Ovary (tissue), 9 donors: ENCODE results near the gene PLAGL2. TPM values are rescaled to one million over a fixed set of nuclear protein-coding genes. Genes with fewer than 3 reads are reported as not detected.
"Not testable (repeated sequence)": the region's sequence is repeated elsewhere in the genome, so short reads cannot be mapped to it uniquely, and the experiment has no call there.

Experiments used
- DNase-seq, 5 donors: peaks; one replicate each; pipeline ENCODE4 v3.0.0-alpha.2; 2019 to 2020
- H3K27ac ChIP-seq, 2 donors: fragments of 200-600 bp; one replicate each; pipeline versions ENCODE4 v1.5.1 to v1.8.0; 2019 to 2022
- H3K27me3 ChIP-seq: fragments of 200-600 bp; one replicate; pipeline ENCODE4 v1.8.0; 2022
- H3K36me3 ChIP-seq: fragments of 200-600 bp; sonication (generic); one replicate; pipeline ENCODE4 v1.5.1; 2019
- H3K4me1 ChIP-seq: one replicate; pipeline ENCODE4 v1.8.1; 2013; ENCODE audit warnings: mild to moderate bottlenecking, moderate library complexity; ENCODE audit not compliant: insufficient read depth
- H3K4me3 ChIP-seq: fragments of 200-600 bp; sonication (generic); one replicate; pipeline ENCODE4 v1.5.1; 2017
- H3K9me3 ChIP-seq, 2 donors: fragments of 200-600 bp in 1 of 2; sonication (generic) in 1 of 2; one replicate each; pipeline versions ENCODE4 v1.5.1 to v1.8.1; 2013 to 2019; ENCODE audit warnings: mild to moderate bottlenecking in 1 of 2, moderate library complexity in 1 of 2
- CTCF ChIP-seq, 3 donors: fragments of 450-650 bp in 2 of 3; fragments of 200-600 bp in 1 of 3; IDR thresholded peaks; one replicate each; pipeline versions ENCODE4 v1.5.1 to v1.8.0; 2016 to 2022; ENCODE audit warnings: antibody characterized with exemption in 3 of 3, mild to moderate bottlenecking in 1 of 3
- EP300 ChIP-seq: sonication (generic); formaldehyde crosslinking; IDR thresholded peaks from one replicate; pipeline ENCODE4 v1.6.1; 2017; ENCODE audit warnings: antibody characterized with exemption
- POLR2A ChIP-seq: fragments of 450-650 bp; IDR thresholded peaks from one replicate; pipeline ENCODE4 v1.6.1; 2017; ENCODE audit warnings: antibody characterized with exemption, mild to moderate bottlenecking, moderate library complexity
- WGBS, 3 donors: extraction: QIAGEN DNeasy Blood & Tissue Kit in 1 of 3; methylation state at CpG; one replicate each; pipeline versions ENCODE4 v1.1.5 to v1.1.7; 2013 to 2017; 5-methylcytosine and 5-hydroxymethylcytosine counted together
- intact Hi-C, 4 donors: fragments of 100-400 bp; cut with DNase I; formaldehyde crosslinking; loops; one replicate each; pipeline versions ENCODE4 v1.11.0 to v1.15.1; 2022 to 2023
- polyA plus RNA-seq, 2 donors: library from polyadenylated mRNA; stranded (reverse); fragments of 200-250 nt in 1 of 2; fragments of 350-450 nt in 1 of 2; fragmentation: Illumina TruSeq in 1 of 2; extraction: RNeasy Lipid Tissue Mini Kit (QIAGEN cat#74804) in 1 of 2; gene quantifications; one replicate each; pipeline ENCODE4 v1.2.3, GENCODE V29; 2013 to 2014
- total RNA-seq, 7 donors: library from RNA; depleted of rRNA in 2 of 7; stranded (reverse); fragments of >200 nt in 2 of 7; fragmentation: NEBNext Ultra II Directional in 3 of 7; extraction: Animal tissue kit (Norgen Biotek cat#: 25700) in 3 of 7; gene quantifications; one replicate each; pipeline versions ENCODE4 v1.1.0 to v1.2.4, GENCODE V29; 2016 to 2023
- donor health status: DM: no; HTN: no; CAD: no; lungs with moderate emphysema.
- donor health status: DM: no; HTN: no; CAD: no.
- donor health status: Bipolar disorder and iron deficiency.
- donor health status: DM: yes; HTN: yes; CAD: no.
- donor health status: DM: no; HTN: no; CAD: no.
- donor health status: DM: yes; HTN: yes; CAD: no.

The PLAGL2 gene
- total and polyA plus RNA-seq, 9 donors = 5.4 to 21.8 (median 14.7) TPM

- Histone ChIP-seq H3K4me1 (no peaks in the 10 kb centered on the region), H3K9me3 (no peaks in the 10 kb centered on the region)
Observed at GRCh38 chr20:32248043-32248442, 40.5 kb upstream of the PLAGL2 start.

GRCh38 chr20:32246208-32246607 is 38.7 kb upstream of the PLAGL2 start:
- H3K27ac ChIP-seq, H3K4me1 ChIP-seq, H3K9me3 ChIP-seq, intact Hi-C loops, H3K27me3 ChIP-seq, H3K36me3 ChIP-seq, H3K4me3 ChIP-seq, DNase-seq: not testable (repeated sequence)
- 85 to 90% (median 88%) methylated on average over 5 of the region's 5 CpGs for WGBS, 3 donors

More at GRCh38 chr20:32248043-32248442, 40.5 kb upstream of the PLAGL2 start:
- TF ChIP-seq POLR2A (no peak), EP300 (no peak), CTCF (IDR thresholded peaks at IDR 0.05) (no peak)
- no peak overlapping the region for H3K4me3 ChIP-seq
- intact Hi-C loops = no loop called here
- H3K36me3 ChIP-seq = no peaks in the 10 kb centered on the region
- WGBS, 3 donors = 64 to 73% (median 72%) methylated on average over 5 of the region's 5 CpGs
- no peak overlapping the region for H3K27ac ChIP-seq
- DNase-seq = no peak
- no peaks in the 10 kb centered on the region for H3K27me3 ChIP-seq

GRCh38 chr20:32244959-32245358 is 37.4 kb upstream of the PLAGL2 start:
- Histone ChIP-seq H3K4me1 (no peaks in the 10 kb centered on the region), H3K9me3 (no peaks in the 10 kb centered on the region), H3K27me3 (no peaks in the 10 kb centered on the region), H3K36me3 (no peaks in the 10 kb centered on the region), H3K4me3 (no peak overlapping the region), H3K27ac (no peak overlapping the region)
- WGBS, 3 donors = 88 to 90% (median 89%) methylated on average over 4 of the region's 4 CpGs
- intact Hi-C loops = no loop called here
- TF ChIP-seq POLR2A = no peak
- no peak for TF ChIP-seq CTCF (IDR thresholded peaks at IDR 0.05)
- TF ChIP-seq EP300 = no peak
- DNase-seq = no peak

- Histone ChIP-seq H3K27me3 (no peaks in the 10 kb centered on the region), H3K36me3 (no peaks in the 10 kb centered on the region), H3K4me3 (no peak overlapping the region), H3K9me3 (no peaks in the 10 kb centered on the region), H3K27ac (no peak overlapping the region), H3K4me1 (no peaks in the 10 kb centered on the region)
- DNase-seq = no peak
- no peak for TF ChIP-seq EP300
- intact Hi-C loops = no loop called here
- WGBS, 3 donors = 80 to 88% (median 87%) methylated on average over 6 of the region's 6 CpGs
Observed at GRCh38 chr20:32244150-32244823, 36.7 kb upstream of the PLAGL2 start.

- intact Hi-C loops = no loop called here
- H3K4me1 ChIP-seq = no peaks in the 10 kb centered on the region
- no peak overlapping the region for H3K27ac ChIP-seq
- H3K9me3 ChIP-seq = no peaks in the 10 kb centered on the region
- TF ChIP-seq CTCF (IDR thresholded peaks at IDR 0.05) (no peak), EP300 (no peak), POLR2A (no peak)
- WGBS, 3 donors = 76 to 80% (median 80%) methylated on average over 4 of the region's 4 CpGs
- no peaks in the 10 kb centered on the region for H3K27me3 ChIP-seq
- DNase-seq = no peak
- H3K4me3 ChIP-seq = no peak overlapping the region
- H3K36me3 ChIP-seq = no peaks in the 10 kb centered on the region
Observed at GRCh38 chr20:32241807-32242206, 34.3 kb upstream of the PLAGL2 start.
